B cell (primary cell): ENCODE measurements around the gene ARHGAP15.

Source experiments
- CTCF ChIP-seq: fragments of 200-600 bp; IDR thresholded peaks from one replicate; pipeline ENCODE4 v1.8.0; 2022; ENCODE audit warnings: antibody characterized with exemption, mild to moderate bottlenecking
- EZH2 ChIP-seq: IDR thresholded peaks from 2 replicates; pipeline ENCODE4 v1.6.1; 2012; ENCODE audit warnings: borderline replicate concordance, low read depth, mild to moderate bottlenecking, moderate library complexity, low read length; ENCODE audit not compliant: insufficient read depth, poor library complexity, severe bottlenecking

GRCh38 chr2:143522699-143523098, 393.5 kb downstream of the ARHGAP15 start:
- TF ChIP-seq CTCF (no peak), EZH2 (no peak)
